Esophagus (tissue), 2 donors: ENCODE results near the gene CNTNAP5. TPM values are rescaled to one million over a fixed set of nuclear protein-coding genes. Genes with fewer than 3 reads are reported as not detected.

Experiments used
- H3K27ac ChIP-seq, 2 donors: one replicate each; pipeline ENCODE4 v1.5.1; 2013; ENCODE audit warnings: low read depth in 2 of 2, mild to moderate bottlenecking in 2 of 2, inconsistent platforms in 1 of 2, low read length in 1 of 2, moderate library complexity in 1 of 2
- H3K27me3 ChIP-seq, 2 donors: one replicate each; pipeline ENCODE4 v1.6.1; 2013; ENCODE audit warnings: low read length in 2 of 2, control low read depth in 1 of 2, mild to moderate bottlenecking in 1 of 2; ENCODE audit not compliant: insufficient read depth in 2 of 2, control insufficient read depth in 1 of 2
- H3K36me3 ChIP-seq, 2 donors: one replicate each; pipeline ENCODE4 v1.6.1; 2013; ENCODE audit warnings: low read length in 1 of 2; ENCODE audit not compliant: control insufficient read depth in 2 of 2, insufficient read depth in 2 of 2
- H3K4me1 ChIP-seq, 2 donors: one replicate each; pipeline ENCODE4 v1.6.1; 2013; ENCODE audit warnings: low read length in 1 of 2; ENCODE audit not compliant: control insufficient read depth in 2 of 2, insufficient read depth in 2 of 2
- H3K4me3 ChIP-seq, 2 donors: one replicate each; pipeline ENCODE4 v1.5.1; 2013; ENCODE audit warnings: low read length in 2 of 2, mild to moderate bottlenecking in 2 of 2, low read depth in 1 of 2, moderate library complexity in 1 of 2
- H3K9me3 ChIP-seq, 2 donors: one replicate each; pipeline ENCODE4 v1.6.1; 2013; ENCODE audit warnings: mild to moderate bottlenecking in 2 of 2, low read depth in 1 of 2, low read length in 1 of 2, moderate library complexity in 1 of 2; ENCODE audit not compliant: control insufficient read depth in 2 of 2, insufficient read depth in 1 of 2
- WGBS, 2 donors: extraction: QIAGEN DNeasy Blood & Tissue Kit; methylation state at CpG; one replicate each; pipeline ENCODE4 v1.1.7; 2013; 5-methylcytosine and 5-hydroxymethylcytosine counted together
- polyA plus RNA-seq, 2 donors: library from polyadenylated mRNA; stranded (reverse); fragments of 200-250 nt; gene quantifications; one replicate each; pipeline ENCODE4 v1.2.3, GENCODE V29; 2013
- donor health status: healthy with polysubstance abuse.
- donor health status: Bipolar disorder and iron deficiency.

The CNTNAP5 gene
- polyA plus RNA-seq, 2 donors = not detected

DNA sequence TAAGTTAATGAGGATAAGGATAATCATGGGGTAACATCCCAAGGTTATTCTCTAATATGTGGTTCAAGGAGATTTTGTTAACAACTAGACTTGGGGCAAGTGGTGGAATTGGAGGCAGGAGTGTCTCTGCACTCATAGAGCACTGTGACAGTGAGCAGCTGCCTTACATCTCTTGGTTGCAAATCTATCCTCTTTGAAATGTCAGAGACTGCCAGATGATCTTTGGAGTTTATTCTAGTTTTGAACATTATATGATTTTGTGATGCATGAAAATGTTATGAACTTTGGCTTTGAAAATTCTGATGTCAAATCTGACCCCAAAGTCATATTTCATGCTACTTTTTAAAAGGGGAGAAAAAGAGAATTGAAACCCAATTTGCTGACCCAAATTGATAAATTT lies 861.1 kb downstream of the CNTNAP5 start:
- Histone ChIP-seq H3K4me3 (no peak overlapping the region), H3K9me3 (peaks cover 0 to 4% of the 10 kb centered on the region in 2 donors), H3K4me1 (no peaks in the 10 kb centered on the region), H3K36me3 (no peaks in the 10 kb centered on the region), H3K27ac (no peak overlapping the region), H3K27me3 (no peaks in the 10 kb centered on the region)

DNA sequence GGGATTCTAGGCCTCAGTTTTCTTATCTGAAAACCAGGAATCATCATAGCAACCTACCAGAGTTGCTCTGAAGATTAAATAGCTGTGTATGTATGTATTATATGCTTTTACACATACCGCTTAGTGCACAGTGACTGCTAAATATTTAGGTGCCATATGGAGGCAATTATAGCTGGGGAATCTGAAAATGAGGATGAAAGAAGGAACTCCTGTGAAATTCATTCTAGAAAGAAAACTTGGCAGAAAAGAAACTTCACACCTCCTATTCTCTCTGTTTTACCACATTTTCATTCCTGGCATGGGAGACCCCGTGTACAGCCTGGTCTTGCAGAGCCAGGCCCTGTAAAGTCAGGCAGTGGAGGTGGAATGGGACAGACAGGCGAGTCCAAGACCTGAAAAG lies 862.4 kb downstream of the CNTNAP5 start:
- no peaks in the 10 kb centered on the region for H3K27me3 ChIP-seq
- H3K4me1 ChIP-seq = no peaks in the 10 kb centered on the region
- H3K27ac ChIP-seq = no peak overlapping the region
- H3K4me3 ChIP-seq = no peak overlapping the region
- no peaks in the 10 kb centered on the region for H3K9me3 ChIP-seq
- WGBS, 2 donors = 72 to 73% methylated on average over 3 of the region's 3 CpGs
- no peaks in the 10 kb centered on the region for H3K36me3 ChIP-seq

DNA sequence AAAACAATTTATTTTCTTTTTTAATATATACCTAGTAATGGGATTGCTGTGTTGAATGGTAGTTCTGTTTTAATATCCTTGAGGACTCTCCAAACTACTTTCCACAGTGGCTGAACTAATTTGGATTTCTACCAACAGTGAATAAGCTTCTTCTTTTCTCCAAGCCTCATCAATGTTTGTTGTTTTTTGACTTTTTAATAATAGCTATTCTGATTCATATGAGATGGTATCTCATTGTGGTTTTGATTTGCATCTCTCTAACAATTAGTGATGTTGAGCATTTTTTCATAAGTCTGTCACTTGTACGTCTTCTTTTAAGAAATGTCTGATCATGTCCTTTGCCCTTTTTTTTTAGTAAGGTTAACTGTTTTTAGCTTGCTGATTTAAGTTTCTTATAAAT lies 863.3 kb downstream of the CNTNAP5 start:
- Histone ChIP-seq H3K27me3 (no peaks in the 10 kb centered on the region), H3K27ac (no peak overlapping the region), H3K9me3 (no peaks in the 10 kb centered on the region), H3K4me3 (no peak overlapping the region), H3K36me3 (no peaks in the 10 kb centered on the region), H3K4me1 (no peaks in the 10 kb centered on the region)
- 80 to 93% methylated on average over 1 of the region's 1 CpG for WGBS, 2 donors

DNA sequence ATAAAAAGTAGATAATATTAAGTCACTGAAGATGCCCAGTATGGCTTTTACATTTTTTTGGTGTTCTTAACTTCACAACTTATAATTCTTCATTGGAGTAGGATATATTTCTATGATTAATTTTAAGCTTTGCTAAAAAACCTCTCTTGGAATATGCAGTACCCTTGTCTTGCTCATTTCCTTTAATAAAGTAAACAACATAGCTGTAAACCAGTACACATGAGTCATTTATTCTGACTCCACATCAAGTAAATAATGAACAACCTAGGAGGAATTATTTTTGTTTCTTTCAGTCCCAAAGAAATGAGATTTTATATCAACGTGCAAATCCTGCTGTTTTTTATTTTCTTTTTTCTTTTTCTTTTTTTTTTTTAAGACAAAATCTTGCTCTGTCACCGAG lies 869.1 kb downstream of the CNTNAP5 start:
- Histone ChIP-seq H3K27me3 (no peaks in the 10 kb centered on the region), H3K27ac (no peak overlapping the region), H3K4me1 (no peaks in the 10 kb centered on the region), H3K9me3 (no peaks in the 10 kb centered on the region), H3K4me3 (no peak overlapping the region), H3K36me3 (no peaks in the 10 kb centered on the region)
- WGBS, 2 donors = 50 to 58% methylated on average over 2 of the region's 2 CpGs

DNA sequence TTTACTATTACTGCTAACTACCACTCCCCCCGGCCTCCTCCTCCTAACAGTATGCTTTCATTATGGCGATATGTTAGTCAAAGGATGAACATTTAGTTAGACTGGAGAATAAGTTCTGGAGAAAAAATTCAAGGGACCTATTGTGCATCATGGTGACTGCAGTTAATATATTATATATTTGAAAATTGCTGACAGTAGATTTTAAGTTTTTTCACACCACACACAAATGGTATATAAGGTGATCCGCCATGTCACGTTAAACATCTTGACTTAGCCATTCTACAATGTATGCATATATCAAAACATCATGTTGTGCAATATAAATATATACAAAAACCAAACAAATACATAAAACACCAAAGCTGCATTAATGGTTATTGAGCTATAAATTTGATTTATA lies 873.7 kb downstream of the CNTNAP5 start:
- Histone ChIP-seq H3K27me3 (no peaks in the 10 kb centered on the region), H3K27ac (no peak overlapping the region), H3K36me3 (no peaks in the 10 kb centered on the region), H3K4me1 (no peaks in the 10 kb centered on the region), H3K4me3 (no peak overlapping the region), H3K9me3 (no peaks in the 10 kb centered on the region)
- WGBS, 2 donors = 96 to 98% methylated on average over 4 of the region's 4 CpGs

DNA sequence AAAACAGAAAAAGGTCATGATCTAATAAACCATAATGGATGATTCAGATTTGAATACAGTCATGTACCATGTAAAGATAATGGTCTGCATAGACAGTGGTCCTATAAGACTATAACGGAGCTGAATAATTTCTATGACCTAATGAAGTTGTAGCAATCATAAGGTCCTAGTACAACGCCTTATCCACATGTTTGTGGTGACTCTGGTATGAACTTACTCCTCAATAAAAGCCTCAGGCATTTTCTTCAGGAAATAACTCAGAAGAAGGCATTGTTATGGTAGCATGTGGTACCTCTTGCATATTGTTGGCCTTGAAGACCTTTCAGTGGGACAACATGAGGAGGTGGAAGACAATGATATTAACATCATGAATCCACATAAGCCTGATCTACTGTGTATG lies 883.3 kb downstream of the CNTNAP5 start:
- Histone ChIP-seq H3K4me1 (no peaks in the 10 kb centered on the region), H3K9me3 (no peaks in the 10 kb centered on the region), H3K27me3 (no peaks in the 10 kb centered on the region), H3K4me3 (no peak overlapping the region), H3K27ac (no peak overlapping the region), H3K36me3 (no peaks in the 10 kb centered on the region)
- WGBS, 2 donors = 77 to 80% methylated on average over 2 of the region's 2 CpGs

DNA sequence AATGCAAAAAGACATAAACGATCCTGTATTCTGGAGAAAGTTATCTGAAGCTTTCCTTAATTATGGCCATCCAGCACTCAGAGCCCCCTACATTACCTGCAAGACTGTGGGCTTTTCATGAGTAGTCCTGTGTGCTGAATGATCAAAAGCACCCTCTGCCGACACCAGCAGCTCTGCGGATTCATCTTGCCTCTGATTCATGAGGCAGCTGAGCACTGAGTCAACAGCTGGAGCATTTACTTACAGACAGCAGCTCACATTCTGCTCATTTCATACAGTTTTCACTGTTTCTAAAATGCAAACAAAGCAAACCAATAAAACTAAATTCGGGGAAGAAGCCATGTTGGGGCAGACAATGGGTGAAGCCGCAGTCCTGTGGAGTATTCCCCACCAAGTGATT lies 886.5 kb downstream of the CNTNAP5 start:
- Histone ChIP-seq H3K4me1 (no peaks in the 10 kb centered on the region), H3K36me3 (no peaks in the 10 kb centered on the region), H3K9me3 (peaks cover 0 to 5% of the 10 kb centered on the region in 2 donors), H3K4me3 (no peak overlapping the region), H3K27ac (no peak overlapping the region), H3K27me3 (no peaks in the 10 kb centered on the region)
- WGBS, 2 donors = 49 to 57% methylated on average over 5 of the region's 5 CpGs

DNA sequence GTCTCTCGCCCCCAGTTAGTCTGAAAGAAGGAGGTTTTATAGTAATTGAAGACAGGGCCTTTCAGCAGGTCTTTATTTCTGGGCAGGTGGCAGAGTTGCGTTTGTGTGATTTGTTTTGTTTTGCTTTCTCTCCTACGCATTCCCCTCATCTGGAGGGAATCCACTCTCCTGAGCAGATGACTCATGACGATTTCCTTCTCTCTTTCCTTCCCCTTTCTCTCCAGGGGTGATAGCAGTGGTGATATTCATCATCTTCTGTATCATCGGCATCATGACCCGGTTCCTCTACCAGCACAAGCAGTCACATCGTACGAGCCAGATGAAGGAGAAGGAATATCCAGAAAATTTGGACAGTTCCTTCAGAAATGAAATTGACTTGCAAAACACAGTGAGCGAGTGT lies 888.8 kb downstream of the CNTNAP5 start:
- Histone ChIP-seq H3K9me3 (peaks cover 0 to 5% of the 10 kb centered on the region in 2 donors), H3K4me1 (no peaks in the 10 kb centered on the region)

DNA sequence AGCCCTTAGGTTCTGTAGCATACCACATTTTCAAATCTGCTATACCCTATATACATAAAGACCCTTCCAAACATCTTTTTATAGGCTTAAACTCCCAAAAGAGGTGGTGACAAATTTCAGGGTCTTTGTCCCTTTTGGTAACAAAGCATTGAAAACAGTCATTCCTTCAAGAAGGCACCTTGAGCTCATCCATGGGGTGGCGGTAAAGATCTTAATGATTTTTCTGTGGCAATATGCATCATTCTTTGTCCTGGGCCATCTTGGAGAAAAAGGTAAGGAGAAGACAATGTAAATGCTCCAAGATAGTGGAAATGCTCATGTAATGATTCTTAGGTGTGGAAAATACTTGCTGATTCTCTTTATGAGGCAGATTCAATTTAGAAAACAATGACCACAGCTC lies 890.5 kb downstream of the CNTNAP5 start:
- Histone ChIP-seq H3K9me3 (peaks cover 0 to 5% of the 10 kb centered on the region in 2 donors), H3K4me3 (no peak overlapping the region), H3K27me3 (no peaks in the 10 kb centered on the region), H3K27ac (no peak overlapping the region), H3K4me1 (no peaks in the 10 kb centered on the region), H3K36me3 (no peaks in the 10 kb centered on the region)
- 91 to 97% methylated on average over 1 of the region's 1 CpG for WGBS, 2 donors

More for the DNA sequence above, 888.8 kb downstream of the CNTNAP5 start:
- H3K27me3 ChIP-seq = no peaks in the 10 kb centered on the region
- WGBS, 2 donors = 76 to 78% methylated on average over 9 of the region's 9 CpGs
- H3K27ac ChIP-seq = no peak overlapping the region
- no peak overlapping the region for H3K4me3 ChIP-seq
- H3K36me3 ChIP-seq = no peaks in the 10 kb centered on the region

DNA sequence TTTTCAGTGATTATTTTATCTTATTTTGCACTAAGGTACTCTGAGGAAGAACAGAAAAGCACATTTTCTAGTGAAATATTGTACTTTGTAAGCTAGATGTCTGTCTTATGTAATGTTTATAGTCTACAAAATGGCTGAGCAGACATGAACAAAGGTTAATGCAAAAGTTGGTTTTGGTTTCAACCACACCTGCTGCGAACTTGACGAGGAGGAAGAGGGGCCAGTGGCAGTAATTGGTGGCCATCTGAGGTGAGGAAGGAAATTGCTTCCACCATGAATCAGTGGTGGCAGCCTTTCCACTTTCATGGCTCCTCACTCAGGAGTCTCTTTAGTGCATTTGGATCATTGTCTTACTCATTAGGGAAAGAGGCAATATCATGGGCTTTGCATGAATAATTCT lies 894.2 kb downstream of the CNTNAP5 start:
- 82% methylated on average over 2 of the region's 2 CpGs for WGBS, 2 donors

More for the DNA sequence above, 894.2 kb downstream of the CNTNAP5 start:
- Histone ChIP-seq H3K27me3 (no peaks in the 10 kb centered on the region), H3K4me3 (no peak overlapping the region), H3K9me3 (peaks cover 0 to 5% of the 10 kb centered on the region in 2 donors), H3K4me1 (no peaks in the 10 kb centered on the region), H3K27ac (no peak overlapping the region), H3K36me3 (no peaks in the 10 kb centered on the region)
